Lower leg skin (tissue), 3 donors: ENCODE data around the gene IL6R.

Experiments
- POLR2A ChIP-seq, 2 donors: fragments of 450-650 bp; IDR thresholded peaks; one replicate each; pipeline ENCODE4 v1.6.1; 2016 to 2017; ENCODE audit warnings: antibody characterized with exemption in 2 of 2, mild to moderate bottlenecking in 1 of 2, moderate library complexity in 1 of 2
- TF ChIP-seq, protein P1 (sequence below), 3 donors: fragments of 450-650 bp; IDR thresholded peaks; one replicate each; pipeline ENCODE4 v1.5.1; 2016; ENCODE audit warnings: antibody characterized with exemption in 3 of 3, mild to moderate bottlenecking in 3 of 3, moderate library complexity in 2 of 3

GRCh38 chr1:154435599-154436200 lies 30.6 kb downstream of the IL6R start:
- TF ChIP-seq, protein P1, sequence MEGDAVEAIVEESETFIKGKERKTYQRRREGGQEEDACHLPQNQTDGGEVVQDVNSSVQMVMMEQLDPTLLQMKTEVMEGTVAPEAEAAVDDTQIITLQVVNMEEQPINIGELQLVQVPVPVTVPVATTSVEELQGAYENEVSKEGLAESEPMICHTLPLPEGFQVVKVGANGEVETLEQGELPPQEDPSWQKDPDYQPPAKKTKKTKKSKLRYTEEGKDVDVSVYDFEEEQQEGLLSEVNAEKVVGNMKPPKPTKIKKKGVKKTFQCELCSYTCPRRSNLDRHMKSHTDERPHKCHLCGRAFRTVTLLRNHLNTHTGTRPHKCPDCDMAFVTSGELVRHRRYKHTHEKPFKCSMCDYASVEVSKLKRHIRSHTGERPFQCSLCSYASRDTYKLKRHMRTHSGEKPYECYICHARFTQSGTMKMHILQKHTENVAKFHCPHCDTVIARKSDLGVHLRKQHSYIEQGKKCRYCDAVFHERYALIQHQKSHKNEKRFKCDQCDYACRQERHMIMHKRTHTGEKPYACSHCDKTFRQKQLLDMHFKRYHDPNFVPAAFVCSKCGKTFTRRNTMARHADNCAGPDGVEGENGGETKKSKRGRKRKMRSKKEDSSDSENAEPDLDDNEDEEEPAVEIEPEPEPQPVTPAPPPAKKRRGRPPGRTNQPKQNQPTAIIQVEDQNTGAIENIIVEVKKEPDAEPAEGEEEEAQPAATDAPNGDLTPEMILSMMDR (IDR thresholded peaks at IDR 0.05), result no peak
- TF ChIP-seq POLR2A (IDR thresholded peaks at IDR 0.05), result no peak
